ENCODE measurements around the gene TBC1D10A.

GRCh38 chr22:30289980-30290313, 36.8 kb downstream of the TBC1D10A start:
- TF ChIP-seq POLR2AphosphoS5 (IDR thresholded peaks at IDR 0.05; ENCODE audit: borderline replicate concordance, low read depth, low read length) (no peak), EZH2 (IDR thresholded peaks at IDR 0.05) (no peak), FOXP2 (optimal IDR thresholded peaks at IDR 0.05; ENCODE audit: control extremely low read depth, extremely low read length, insufficient read depth) (no peak)
